GM19395 (cell line): ENCODE results near the gene MEIOB.

Experiments
- ATAC-seq: cut with Tn5 transposase; IDR thresholded peaks from one replicate; pipeline ENCODE4 v1.9.1; 2021; ENCODE audit warnings: mild to moderate bottlenecking, moderate library complexity; ENCODE audit not compliant: unreplicated experiment

MEIOB gene

GRCh38 chr16:1832838-1833454 lies 39.0 kb downstream of the MEIOB start:
- no peak for ATAC-seq

GRCh38 chr16:1831186-1832075 lies 40.5 kb downstream of the MEIOB start:
- ATAC-seq = no peak

GRCh38 chr16:1830213-1830612 lies 41.8 kb downstream of the MEIOB start:
- ATAC-seq = no peak

GRCh38 chr16:1828645-1829410 lies 43.1 kb downstream of the MEIOB start:
- no peak for ATAC-seq

GRCh38 chr16:1826691-1827573 lies 45.0 kb downstream of the MEIOB start, which contains the start of the genes FAHD1 and HAGH:
Gene FAHD1, plus strand, starts transcription at chr16:1827206. Its CDS starts 33 bp downstream, at chr16:1827239.
Gene HAGH, minus strand, starts transcription at chr16:1826825. Its CDS starts 38 bp downstream, at chr16:1826787.
- peak; percentile 75 for ATAC-seq

- peak; percentile 54 for ATAC-seq
Measured at GRCh38 chr16:1825864-1826690, 45.9 kb downstream of the MEIOB start.

GRCh38 chr16:1825381-1825863 lies 46.5 kb downstream of the MEIOB start:
- no peak for ATAC-seq

- no peak for ATAC-seq
Measured at GRCh38 chr16:1823821-1824220, 48.1 kb downstream of the MEIOB start.

- ATAC-seq = no peak
Measured at GRCh38 chr16:1822801-1823200, 49.2 kb downstream of the MEIOB start.

- no peak for ATAC-seq
Measured at GRCh38 chr16:1821861-1822611, 49.9 kb downstream of the MEIOB start.

- no peak for ATAC-seq
Measured at GRCh38 chr16:1820946-1821290, 51.0 kb downstream of the MEIOB start.

- no peak for ATAC-seq
Measured at GRCh38 chr16:1820096-1820945, 51.6 kb downstream of the MEIOB start.

GRCh38 chr16:1819611-1820010 lies 52.4 kb downstream of the MEIOB start:
- ATAC-seq = no peak

GRCh38 chr16:1818873-1819525 lies 53.0 kb downstream of the MEIOB start:
- no peak for ATAC-seq

GRCh38 chr16:1818204-1818872 lies 53.6 kb downstream of the MEIOB start:
- no peak for ATAC-seq

- ATAC-seq = no peak
Measured at GRCh38 chr16:1817716-1818115, 54.2 kb downstream of the MEIOB start.

GRCh38 chr16:1817276-1817589 lies 54.7 kb downstream of the MEIOB start:
- ATAC-seq = no peak
